GM03348 (cell line): ENCODE results near the gene RERE.
"Not testable (repeated sequence)": the region's sequence is repeated elsewhere in the genome, so short reads cannot be mapped to it uniquely, and the experiment has no call there.

Source experiments
- DNase-seq: peaks from one replicate; pipeline ENCODE4 v3.0.0; 2012; ENCODE audit warnings: low spot score

RERE gene

DNA sequence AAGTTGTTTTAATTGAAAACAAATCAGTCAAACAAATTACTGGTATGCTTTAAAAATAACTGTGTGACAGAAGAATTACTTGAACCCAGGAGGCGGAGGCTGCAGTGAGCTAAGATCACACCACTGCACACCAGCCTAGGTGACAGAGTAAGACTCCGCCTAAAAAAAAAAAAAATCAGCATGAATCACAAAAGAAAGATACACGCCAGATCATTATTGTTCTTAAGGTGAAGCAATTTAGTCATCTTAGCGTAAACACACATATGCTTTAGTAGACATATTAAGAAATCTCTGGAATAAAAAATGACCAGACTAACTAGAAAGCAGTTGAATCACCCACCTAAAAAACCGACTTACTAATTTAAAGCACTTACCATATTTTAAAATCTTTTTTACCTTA, 20.2 kb downstream of the RERE start:
- DNase-seq: no peak

DNA sequence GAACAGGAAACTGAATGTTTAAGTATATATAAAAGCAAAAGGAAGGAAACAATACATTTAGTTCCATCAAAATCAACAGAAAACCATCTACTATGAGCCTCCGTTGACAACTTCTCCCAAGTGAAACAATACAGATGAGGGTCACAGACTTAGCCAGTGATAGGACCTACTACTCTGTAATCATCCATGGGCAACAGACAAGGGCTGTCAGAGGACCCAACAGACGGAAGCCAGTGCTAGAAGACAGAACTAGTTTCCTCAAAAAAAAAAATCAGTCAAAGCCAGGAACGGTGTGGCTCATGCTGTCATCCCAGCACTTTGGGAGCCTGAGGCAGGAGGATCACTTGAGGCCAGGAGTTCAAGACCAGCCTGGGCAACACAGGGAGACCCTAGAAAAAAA, 20.6 kb downstream of the RERE start:
- DNase-seq: no peak

DNA sequence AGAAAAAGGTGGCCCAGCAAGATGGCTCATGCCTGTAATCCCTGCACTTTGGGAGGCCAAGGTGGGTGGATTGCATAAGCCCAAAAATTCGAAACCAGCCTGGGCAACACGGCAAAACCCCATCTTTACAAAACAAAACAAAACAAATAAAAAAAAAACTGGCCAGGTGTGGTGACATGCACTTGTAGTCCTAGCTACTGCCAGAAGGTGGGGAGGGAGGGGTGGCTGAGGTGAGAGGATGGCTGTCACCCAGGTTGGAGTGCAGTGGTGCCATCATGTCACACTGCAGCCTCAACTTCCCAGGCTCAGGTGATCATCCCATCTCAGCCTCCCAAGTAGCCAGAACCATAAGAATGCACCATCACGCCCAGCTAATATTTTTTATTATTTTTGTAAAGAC, 22.8 kb downstream of the RERE start:
- no peak for DNase-seq

DNA sequence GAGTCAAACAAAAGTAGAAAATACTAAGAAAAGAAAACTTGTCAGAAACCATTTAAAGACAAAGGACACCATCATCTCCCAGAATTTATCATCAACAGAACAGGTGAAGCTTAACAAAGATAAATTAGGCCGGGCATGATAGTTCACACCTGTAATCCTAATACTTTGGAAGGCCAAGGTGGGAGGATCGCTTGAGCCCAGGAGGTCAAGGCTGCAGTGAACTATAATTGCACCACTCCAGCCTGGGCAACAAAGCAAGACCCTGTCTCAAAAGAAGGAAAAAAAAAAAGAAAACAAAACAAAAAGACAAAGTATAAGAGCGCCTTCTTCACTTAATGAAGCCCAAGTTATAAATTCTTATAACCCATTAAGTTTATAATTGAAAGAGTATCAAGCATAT, 25.6 kb downstream of the RERE start:
- no peak for DNase-seq

DNA sequence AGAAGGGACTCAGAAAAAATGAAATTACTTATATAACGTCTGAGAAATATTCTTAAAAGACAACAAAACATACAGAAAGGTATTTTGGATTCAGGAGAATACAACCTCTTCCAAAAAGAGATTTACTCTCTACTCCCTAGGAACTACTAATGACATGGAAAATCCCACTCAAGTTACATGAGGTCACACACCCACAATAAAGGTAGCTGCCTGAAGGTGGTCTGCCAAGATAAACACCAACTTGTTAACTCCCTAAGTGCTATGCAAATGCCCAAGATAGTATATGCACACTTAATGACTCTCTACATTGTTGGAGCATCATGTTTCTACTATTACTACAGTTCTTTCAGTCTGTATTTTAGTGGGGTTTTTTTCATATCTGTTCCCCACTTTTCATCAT, 26.5 kb downstream of the RERE start:
- DNase-seq: no peak

DNA sequence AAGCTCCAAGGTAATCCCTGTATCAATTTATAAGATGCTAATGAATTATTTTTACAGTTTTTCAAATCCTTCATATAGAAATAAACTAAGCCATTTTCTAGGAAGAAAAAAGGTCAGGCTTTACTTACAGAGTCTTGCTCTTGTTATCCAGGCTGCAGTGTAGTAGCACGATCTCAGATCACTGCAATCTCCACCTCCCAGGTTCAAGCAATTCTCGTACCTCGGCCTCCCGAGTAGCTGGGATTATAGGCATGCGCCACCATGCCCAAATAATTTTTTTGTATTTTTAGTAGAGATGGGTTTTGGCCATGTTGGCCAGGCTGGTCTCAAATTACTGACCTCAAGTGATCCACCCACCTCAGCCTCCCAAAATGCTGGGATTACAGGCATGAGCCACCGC, 27.0 kb downstream of the RERE start:
- no peak for DNase-seq

DNA sequence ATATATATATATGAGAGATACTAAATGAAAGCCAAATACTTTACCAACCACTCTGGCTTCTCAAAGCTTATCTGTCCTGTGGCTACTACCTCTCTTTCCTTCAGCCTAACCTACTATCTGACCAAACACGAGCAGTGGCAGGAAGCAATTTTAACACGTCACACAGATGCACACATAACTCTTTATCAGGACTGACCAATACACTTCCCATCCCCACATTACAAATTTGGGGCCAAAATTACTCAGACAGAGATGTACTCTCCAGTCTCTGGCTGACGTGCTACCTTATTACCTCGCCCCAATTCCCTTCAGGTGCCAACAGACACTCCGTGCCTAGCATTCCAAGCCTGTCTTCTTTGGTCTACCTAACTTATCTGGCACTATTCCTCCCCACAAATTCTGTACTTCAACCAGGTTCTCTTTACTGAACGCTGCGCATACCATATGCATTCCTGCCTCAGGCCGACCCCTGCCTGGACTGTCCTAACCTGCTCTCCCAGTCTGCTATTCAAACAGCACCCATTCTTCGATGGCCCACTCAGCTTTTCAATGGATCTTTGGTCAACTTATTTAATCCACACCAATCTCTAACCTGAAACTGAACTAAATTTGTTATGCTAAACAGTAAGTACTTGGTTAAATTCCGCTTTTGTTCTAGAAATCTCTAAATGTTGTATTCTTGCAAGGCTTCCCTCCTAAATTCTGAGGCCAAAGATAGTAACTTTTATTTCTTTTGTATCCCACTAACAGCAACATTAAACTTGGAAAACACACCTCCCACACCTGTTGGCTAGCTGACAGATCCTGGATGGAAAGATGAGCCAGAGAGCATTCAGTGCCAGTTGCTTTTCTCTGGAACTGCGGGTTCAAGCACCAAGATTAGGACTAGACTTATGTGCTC, 27.9 kb downstream of the RERE start:
- no peak for DNase-seq

DNA sequence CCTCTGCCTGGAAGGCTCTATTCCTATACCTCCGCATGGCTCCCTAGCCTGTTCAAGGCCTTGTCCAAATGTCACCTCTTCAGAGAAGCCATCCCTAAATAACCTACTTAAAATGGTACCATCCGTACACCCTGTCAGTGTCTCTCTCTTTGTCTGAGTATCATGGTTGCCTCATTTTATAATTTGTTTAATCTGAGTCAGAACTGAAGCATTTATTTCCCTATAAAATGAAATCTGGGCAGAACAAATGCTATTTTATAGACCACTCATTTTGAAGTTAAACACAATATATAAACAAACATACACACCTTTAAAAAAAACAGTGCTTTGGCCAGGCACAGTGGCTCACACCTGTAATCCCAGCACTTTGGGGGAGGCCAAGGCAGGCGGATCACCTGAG, 30.2 kb downstream of the RERE start:
- no peak for DNase-seq

DNA sequence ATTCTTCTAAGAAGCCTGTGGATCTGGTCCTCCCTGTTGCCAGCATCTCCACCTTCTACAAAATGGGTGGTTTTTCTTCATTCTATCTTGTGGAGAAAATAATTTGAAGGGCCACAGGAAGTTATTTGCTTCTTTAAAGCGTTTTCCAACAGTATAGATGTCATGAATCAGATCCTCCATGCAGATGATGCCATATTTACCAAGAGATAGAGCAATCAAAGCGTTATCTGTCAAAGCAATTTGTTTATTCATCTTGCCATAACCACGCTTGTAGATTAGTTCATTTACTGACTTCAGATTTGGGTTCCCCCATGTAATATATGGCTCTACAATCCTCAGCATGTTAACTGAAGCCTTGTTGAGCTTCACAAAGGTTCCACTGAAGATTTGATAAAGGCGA, 31.2 kb downstream of the RERE start:
- DNase-seq: not testable (repeated sequence)

DNA sequence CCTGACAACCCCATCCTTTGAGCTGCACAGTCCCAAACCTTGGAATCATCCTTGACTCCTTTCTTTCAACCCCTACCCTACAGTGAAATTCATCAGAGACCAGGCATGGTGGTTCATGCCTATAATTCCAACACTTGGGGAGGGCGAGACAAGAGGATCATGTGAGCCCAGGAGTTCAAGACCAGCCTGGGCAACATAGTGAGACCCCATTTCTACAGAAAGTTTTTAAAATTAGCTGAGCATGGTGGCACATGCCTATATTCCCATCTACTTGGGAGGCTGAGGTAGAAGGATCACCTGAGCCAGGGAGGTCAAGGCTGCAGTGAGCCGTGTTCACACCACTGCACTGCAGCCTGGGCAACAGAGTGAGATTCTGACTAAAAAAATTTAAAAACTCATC, 34.5 kb downstream of the RERE start:
- no peak for DNase-seq

DNA sequence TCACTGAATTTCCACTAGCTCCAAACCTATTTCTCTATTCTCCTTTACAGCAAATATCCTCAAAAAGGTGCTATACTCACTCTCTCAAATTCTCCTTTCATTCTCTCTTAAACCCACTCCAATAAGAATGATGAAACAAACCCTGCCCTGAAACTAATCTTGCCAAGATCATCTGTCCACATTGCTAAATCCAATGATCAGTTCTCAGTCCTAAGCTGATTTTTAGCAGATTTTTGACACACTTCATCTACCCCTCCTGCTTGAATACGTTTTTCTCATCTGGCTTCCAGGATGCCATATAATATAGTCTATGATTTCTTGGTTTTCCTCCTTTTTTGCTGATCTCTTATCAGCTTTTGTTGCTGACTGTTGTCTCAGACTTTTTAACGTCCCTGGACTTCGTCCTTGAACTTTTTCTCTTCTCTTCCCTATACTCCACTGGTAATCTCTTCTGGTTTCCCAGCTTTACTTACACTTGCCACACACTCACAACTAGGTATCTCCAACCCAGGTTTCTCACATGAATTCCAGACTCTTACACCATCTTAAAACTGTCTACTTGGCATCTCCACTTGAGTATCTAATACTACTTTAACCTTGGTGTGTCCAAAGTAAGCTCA, 35.3 kb downstream of the RERE start:
- no peak for DNase-seq

DNA sequence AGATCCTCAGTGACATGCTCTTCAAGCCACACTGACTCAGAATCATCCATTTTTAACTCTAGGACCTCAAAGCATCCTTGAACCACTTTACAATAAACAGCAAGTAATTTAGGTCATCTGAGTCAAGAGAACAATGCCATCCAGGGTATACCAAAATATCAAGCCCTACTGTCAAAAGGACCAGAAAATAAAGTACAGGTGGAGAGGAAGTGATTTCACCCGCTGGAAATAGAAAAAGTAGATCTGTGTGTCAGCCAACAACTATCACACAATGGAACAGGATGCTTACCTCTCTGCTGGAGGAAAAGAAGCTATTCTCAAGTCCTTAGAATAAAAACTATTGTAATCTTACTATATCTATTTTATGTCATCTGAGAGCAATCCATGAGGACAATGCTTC, 37.0 kb downstream of the RERE start:
- no peak for DNase-seq

DNA sequence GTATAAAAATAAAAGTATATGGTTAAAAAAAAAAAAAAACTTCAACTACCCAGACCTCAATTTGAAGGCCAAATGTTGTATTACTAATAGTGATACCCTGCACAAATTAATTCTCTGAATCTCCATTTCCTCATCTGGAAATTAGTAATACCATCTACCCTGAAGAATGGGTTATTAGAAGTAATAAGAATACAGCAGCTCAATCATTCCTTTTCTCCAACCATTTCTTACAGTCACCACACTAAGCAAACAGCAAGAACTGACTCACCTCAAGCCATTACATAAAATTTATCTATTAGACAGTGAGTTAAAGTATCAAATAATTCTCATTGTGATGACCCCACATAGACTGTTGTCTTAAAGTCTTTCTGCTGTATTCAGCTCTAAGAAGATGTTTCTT, 39.6 kb downstream of the RERE start:
- DNase-seq: no peak

DNA sequence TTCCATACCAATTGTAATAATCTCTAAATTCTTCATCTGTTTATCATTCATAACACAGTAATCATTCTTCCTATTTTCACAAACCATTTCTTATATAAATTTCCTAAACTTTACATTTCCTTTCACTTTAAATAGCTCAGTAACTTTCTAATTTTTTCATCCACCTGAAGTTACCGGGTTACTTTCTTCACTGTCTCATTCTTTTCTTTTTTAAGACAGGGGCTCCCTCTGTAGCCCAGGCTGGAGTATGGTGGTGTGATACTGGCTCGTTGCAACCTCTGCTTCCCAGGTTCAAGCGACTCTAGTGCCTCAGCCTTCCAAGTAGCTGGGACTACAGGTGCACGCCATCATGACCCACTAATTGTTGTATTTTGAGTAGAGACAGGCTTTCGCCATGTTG, 41.3 kb downstream of the RERE start:
- no peak for DNase-seq

DNA sequence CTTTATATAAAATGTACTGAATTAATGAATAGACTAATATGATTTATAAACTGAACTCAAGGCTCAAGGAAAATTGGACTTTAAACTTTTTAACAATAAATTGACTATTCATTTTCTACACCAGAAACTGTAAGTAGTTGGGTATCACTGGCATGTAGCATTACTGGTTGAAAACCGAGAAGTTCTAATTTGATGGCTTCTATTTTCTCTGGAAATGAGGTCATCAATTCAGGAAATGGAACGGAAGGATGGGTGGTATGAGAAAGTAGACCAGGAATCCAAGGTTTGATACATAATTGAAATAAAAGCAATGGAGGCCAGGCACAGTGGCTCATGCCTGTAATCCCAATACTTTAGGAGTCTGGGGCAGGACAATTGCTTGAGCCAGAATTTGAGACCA, 50.4 kb downstream of the RERE start:
- no peak for DNase-seq

DNA sequence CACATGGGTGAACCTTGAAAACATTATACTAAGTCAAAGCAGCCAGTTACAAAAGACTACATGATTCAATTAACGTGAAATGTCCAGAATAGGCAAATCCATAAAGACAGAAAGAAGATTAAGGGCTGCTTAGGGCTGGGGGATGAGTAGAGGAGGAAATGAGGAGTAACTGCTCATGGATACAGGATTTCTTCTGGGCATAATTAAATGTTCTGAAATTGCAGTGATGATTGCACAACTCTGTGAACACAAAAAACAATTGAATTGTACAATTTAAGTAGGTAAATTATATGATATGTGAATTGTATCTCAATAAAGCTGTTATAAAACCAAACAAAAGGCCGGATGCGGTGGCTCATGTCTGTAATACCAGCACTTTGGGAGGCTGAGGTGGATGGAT, 52.2 kb downstream of the RERE start:
- DNase-seq: no peak

DNA sequence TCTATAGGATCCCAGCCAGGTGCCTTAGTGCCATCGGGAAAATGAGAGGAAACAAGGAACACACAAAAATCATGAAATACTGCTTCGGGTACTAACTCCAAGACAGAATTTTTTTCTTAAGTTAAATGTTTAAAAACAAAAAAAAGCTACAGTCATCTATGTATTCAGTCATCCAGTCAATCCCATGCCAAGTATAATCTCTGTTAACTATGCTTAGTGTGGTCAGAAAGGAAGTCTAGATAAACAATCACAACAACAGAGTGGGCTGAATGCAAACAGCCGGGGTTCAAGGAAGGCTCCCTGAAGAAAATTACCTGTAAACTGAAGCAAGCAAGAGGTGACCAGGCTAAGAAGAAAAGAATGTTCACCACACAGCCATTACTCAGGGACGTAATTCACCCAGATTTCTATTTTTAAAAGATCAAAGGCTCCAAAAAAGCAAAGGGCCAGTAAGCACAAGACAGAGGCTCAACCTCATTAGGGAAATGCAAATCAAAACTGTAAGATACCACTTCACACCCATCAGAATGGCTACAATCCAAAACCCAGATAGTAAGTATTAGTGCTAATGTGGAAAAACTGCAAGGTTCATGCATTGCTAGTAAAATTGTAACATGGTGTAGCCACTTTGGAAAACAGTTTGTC, 53.0 kb downstream of the RERE start:
- DNase-seq: no peak

DNA sequence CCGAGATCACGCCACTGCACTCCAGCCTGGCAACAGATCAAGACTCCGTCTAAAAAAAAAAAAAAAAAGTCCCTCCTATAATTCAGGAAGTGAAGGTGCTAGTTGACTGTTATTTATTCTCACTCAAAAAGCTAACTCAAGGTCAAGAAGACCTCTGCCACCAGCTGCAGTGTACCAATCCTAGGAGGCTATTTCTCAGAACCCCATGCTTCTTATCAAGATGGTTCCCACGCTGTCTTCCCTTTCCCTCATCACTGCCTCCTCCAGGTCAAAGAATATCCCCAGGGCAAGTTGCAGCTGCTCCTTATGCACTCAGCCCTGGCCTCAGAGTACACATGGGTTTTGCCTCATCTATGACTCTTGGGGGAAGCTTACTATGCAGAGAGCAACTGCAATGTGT, 53.6 kb downstream of the RERE start:
- DNase-seq: no peak

DNA sequence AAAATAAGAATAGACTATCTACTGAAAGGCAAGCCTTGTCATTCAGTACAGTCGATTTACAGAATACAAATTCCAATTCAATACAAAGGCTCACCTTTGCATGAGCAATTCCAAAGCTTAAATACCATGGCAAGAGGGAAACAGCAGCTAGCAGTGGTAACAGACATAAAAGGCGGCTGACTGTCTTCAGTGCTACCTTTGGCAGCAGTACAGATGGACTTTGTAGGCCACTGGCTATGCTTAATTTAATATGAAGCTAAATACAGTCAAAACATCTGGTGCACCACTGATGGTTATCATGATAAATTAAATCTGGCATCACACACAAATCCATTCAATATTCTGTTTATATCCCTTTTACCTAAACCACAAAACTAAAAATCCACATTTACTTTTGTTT, 62.4 kb downstream of the RERE start:
- no peak for DNase-seq

DNA sequence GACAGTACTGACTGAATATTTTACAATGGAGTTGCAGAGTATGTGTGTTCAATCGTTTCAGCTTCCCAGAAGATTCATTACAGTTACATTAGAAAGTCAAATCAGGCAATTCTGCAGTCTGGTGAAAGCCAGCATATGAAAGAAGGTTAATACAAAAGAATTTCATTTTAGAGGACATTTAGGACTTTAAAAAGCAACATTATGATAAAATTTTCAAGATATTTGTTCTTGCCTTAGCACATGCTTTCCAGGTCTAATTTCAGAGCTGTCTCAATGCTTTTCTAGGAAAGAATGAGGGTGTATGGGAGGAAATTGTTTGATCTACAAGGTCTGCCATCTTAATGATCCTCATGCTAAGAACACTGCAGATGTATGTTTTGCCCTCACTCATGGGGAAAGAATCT, 63.2 kb downstream of the RERE start:
- no peak for DNase-seq

DNA sequence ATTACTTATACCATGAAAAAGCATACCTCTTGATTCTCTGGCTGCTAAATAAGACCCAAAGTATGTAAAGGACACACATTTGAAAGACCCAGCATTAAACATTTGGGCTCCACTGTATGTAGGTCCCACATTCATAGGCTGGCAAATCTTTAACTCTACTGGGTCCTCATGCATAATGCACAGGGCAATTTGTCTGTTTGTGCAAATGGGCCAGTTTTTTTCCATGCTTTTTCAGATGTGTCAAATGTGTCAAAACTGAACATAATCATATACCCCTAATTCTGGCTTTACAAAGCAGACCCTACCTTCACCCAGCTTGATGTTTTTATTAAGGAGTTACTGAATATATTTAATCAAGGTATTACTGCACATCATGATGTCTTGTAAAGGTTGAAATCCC, 63.7 kb downstream of the RERE start:
- DNase-seq: no peak

DNA sequence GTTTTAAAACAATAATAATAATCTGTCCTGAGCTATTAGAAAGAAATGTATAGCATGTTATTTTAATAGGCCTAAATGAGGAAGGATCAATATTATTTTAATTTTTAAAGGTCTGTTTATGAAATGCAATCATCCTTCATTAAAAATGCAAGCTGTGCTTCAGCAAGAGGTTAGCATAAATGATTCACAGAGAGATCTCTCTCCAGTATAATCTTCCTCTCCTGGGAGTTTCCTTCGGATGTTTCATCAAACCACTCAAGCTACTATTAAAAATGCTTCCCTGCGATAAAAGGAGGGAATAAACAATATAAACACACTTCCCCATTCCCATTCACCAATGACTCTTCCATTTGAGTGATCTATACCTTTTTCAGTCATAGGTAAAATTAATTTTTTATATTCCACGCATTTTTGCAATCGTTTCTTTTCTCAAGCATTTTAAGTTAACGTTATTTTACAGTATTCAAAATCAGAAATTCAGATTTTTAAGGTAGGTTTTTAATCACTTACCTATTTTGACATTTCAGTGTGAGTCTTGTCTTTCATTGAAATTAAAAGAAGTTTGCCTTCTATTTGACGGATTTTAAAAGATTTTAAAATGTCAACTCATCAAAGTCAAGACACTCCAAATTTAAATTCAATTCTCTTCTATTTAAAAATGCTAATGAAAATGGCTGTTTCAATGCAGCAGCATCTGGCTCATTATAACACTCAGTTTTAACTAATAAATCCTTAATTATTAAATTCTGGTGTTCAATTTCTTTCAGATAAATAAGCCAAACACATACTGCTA, 64.3 kb downstream of the RERE start:
- DNase-seq: no peak

DNA sequence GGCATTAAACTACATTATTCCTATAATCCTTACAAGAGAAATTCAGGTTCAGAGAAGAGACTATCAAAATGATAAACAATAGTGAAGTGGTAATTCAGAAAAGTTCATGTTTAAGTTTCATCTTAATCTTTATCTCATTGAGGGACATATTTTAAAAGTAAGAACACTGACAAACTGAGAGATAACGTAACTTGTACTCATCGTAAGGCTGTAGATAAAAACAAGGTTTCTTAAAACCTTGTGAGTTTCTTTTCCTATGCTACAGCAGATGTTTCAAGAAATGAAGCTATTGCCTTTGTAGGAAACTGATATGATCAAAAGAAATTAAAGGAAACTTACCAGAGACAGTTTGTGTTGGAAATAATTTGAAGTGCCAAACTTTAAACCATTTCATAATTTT, 65.0 kb downstream of the RERE start:
- DNase-seq: no peak
